ENCODE measurements around the gene CBFA2T3.
"Not testable (repeated sequence)": the region's sequence is repeated elsewhere in the genome, so short reads cannot be mapped to it uniquely, and the experiment has no call there.

Gene CBFA2T3

DNA sequence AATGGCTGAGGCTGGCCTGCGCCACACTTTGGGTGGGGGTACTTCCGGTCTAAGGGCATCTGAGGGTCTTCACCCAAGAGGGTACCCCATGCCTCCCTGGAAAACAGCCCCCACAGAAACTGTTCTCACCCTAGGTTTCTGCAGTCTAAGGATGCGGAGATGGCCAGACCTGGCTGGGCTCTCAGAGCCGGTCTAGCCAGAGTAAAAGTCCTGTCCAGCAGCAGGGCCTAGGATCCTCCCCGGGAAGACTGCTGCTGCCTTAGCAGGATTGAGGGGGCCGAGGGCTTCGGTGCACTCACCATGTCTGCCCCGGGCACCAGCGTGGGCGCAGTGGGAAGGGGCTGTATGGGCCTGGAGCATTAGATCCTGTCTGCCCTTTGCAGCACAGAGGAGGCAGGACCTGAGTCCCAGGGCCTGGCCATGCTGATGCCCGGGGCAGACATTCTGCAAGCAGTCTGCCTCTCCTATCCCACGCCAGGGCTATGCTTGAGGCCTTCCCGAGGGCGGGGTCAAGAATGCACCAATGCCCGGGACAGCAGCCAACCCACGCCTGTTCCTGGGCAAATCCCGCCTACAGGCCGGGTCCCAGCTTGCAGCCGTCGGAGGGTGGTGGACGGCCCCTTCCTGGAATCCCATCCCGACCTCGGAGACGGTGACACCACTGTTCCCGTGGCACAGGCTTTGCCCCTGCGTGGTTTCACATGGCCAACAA, 54.7 kb downstream of the CBFA2T3 start:
- no peak for DNase-seq (ENCODE audit: low read depth)

DNA sequence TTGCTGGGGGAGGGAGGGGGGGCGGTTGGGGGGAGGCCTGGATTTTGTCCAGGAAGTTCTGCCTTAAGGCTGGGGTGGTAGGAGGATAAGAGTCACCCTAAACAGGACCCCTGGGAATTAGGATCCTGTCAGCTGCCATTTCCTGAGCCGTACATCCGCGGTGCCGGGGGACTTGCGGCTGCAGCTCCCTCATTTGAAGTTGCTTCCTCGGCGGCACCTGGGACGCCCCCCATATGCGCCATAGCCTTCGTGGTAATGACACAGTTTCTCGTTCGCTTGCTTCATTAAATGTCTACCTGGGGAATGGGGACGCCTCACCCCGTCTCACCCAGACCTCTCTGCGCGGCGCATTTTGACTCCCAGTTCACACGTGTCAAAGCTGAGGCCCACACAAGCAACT, 55.4 kb downstream of the CBFA2T3 start:
- DNase-seq (ENCODE audit: low read depth): no peak

DNA sequence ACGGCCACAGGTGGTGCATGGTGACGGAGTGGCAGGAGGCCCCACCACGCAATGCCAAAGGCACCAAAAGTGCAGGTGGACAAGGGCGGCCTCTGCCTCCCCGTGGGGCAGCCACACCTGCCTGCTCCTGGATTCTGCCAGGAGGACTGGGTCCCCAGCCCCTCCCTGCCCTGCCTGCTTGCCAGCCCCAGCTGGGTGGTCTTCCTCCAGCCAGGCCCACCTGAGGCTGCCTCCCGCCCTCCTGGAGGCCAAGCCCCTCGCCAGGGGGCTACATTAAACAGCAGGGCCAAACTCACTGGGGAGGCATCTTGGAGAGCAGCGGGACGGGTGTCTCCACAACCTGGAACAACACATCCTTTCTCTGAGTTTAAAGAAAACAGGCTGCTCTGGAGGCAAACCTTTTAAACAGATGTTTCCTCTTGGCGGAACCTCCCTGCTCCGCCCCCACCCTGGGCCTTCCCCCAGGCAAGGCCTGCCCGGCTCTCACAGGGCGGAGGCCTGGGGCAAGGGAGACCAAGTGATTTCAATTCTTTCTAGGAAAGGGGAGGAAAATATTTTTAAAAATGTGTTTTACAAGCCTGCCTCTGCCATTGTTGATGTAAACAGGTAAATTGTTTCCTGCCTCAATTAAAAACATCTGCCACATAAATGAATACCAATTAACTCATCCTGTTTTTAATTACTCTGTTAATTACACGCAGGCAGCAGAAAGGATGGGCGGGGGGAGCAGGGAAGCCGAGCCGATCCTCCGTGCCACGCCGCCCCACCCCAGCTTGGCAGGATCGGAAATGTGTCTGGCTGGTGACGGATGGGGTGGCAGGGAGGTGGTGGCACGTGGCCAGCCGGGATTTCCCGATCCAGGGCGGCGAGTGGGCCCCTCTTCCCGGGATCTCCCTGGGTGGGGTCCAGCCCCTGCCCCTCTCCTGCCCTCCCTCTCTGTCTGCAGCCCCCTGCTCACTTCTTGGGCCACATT, 56.1 kb downstream of the CBFA2T3 start:
- DNase-seq (ENCODE audit: low read depth): no peak

DNA sequence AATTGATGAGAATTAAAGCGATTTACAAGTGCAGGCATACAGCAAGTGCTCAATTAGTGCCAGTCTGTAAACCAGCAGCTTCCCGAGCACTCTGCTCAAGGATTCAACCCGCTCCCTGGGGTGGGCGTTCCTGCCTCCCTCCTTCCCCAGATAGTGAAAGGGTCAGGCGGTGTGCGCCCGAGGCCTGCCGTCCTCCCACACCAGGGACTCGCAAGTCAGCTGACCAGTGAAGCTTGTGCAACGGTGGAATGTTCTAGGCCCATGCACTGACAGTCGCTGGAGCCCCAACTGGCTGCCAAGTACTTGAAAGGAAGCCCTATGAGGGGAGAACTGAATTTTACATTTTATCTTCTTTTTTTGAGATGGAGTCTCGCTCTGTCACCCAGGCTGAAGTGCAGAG, 57.1 kb downstream of the CBFA2T3 start:
- DNase-seq (ENCODE audit: low read depth): no peak

DNA sequence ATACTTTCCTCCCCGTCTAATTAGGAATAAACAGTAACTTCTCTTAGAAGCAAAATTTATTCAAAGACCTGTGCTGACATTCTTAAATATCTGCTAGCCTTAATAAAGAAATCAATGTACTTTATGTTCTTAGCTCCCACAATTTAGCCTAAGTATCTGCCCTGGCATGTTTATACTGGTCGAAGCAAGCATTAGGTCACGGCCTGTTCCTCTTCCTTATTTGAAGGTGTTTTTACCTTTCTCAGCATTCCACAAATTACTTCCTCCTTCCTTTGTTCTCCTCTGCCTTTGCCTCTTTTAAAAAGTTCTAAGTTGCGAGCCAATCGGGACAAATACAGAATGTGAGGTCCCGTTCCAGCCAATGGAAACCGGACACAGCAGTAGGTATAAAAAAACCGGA, 58.1 kb downstream of the CBFA2T3 start:
- DNase-seq (ENCODE audit: low read depth): not testable (repeated sequence)

DNA sequence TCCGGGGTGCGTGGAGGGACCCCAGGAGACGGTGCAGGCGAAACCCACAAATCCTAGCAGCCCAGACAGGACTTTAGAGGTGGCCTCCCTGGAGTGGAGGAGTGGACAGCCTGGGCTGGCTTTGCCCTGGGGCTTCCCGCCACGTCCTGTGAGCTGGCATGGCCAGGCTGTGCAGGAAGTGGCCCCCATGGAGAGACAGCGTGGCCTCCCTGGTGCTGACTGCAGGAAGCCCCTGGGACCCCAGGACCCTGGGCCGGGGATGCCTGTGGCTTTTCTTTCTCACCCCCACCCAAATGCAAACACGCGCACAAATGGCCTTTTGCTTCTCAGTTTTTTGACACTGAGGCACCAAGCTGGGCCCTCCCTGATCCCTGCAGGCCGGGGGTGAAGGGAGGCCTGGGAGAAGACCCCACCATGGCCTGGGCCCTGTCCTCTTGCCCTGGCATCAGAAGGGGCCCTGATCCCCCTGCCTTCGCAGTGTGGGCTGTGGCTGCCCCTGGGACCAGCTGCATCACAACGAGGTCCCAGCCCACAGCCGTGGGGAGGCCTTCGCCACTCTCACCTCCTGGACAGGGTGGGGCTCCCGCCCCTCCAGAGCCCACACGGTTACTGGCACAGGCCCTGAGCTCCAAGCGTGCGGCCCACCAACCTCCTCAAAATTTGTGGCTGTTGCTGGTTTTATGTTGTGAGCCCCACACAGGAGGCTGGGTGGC, 58.9 kb downstream of the CBFA2T3 start:
- no peak for DNase-seq (ENCODE audit: low read depth)

DNA sequence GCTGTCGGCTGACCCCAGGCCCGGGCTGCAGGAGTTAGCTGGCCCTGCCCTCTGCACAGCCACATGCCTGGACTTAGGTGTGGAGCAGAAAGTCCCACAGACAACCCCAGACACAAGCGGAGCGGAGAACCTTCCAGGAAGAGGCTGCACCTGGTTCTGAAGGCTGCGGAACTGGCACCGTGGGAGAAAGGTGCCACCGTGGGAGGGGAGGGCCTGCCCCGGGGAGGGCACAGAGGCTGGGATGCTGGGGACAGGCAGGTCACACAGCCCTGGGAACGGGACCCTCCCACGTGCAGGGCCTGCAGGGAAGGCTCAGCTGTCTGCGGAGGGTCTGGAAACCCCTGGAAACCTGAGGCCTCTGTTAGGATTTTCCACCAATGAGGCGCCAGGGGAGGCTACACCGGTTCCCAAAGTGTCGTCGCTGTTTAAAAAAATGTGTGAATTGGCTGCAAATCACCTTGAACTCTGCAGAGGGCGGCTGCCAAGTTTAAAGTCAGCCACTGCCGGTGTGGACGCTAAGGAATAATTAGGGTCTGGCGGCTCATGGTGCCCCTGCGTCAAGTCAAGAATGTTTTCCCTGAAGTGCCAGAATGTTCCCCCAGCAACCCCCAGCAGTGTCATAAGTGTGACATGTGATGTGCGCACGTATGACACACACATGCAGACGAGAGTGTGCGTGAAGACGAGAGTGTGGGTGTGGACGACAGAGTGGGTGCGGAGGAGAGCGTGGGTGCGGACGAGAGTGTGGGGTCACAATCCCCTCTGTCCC, 59.7 kb downstream of the CBFA2T3 start:
- no peak for DNase-seq (ENCODE audit: low read depth)

DNA sequence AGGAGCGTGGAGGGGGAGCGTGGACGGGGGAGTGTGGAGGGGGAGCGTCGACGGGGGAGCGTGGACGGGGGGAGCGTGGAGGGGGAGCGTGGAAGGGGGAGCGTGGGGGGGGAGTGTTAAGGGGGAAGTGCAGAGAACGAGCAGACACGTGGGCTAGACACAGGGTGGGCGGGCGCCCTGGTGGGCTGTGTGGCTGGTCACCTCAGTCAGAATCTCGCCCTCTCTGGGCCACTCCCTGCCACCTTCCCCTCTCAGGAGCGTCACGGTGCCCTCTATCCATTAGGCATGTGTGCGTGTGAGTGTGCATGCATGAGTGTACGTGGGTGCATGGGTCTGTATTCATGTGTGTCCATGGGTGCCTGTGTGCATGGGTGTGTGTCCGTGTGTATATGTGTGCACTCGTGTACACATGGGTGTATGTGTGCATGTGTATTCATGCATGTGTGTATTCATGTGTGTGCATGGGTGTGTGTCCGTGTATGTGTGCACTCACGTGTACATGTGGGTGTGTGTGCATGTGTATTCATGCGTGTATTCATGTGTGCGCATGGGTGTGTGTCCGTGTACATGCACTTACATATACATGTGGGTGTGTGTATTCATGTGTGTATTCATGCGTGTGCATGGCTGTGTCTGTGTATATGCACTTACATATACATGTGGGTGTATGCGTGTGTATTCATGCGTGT, 61.2 kb downstream of the CBFA2T3 start:
- no peak for DNase-seq (ENCODE audit: low read depth)

DNA sequence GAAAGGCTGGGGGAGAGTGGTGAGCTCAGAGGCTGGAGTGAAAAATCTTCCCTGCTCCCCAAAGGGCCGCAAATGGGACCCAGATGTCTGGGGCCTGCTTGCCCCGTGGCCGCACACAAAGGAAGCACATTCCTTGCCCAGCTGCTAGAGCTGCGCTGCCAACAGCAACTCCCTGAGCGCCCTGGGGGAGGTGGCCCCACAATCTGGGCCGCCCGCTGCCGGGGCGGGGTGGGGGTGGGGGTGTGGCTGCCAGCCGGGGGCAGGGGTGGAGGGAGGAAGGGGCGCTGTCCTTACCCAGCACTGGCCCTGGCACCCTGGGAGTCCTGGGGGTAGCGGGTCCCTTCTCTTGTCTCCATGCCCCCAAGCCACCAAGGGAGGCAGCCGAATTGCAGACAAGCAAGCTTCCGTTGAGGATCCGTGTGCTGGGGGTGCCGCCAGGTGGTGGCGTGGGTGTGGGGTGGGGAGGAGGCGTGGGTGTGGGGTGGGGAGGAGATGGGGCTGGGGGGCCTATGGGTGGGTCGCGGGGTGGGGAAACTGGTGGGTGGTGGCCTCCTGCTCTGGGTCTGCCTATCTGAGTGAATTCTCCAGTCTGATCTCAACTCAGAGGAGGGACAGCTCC, 62.1 kb downstream of the CBFA2T3 start:
- no peak for DNase-seq (ENCODE audit: low read depth)

DNA sequence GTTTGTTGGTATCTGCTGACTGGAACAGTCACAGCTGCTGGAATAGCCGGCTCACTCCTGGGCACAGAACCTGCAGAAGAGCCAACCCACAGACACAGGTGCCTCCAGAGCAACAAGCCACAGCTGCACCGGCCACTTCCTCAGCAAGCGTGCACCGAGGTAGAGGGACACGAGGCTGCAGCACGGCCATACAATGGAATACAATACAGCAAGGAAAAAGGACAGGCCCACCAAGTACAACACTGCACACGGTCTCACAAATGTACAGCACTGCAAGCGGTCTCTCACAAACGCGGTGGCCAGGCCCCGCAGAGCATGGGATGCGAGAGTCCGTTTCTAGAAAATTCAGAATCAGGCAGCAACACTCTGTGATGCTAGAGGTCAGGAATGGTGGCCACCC, 63.1 kb downstream of the CBFA2T3 start:
- DNase-seq (ENCODE audit: low read depth): no peak

DNA sequence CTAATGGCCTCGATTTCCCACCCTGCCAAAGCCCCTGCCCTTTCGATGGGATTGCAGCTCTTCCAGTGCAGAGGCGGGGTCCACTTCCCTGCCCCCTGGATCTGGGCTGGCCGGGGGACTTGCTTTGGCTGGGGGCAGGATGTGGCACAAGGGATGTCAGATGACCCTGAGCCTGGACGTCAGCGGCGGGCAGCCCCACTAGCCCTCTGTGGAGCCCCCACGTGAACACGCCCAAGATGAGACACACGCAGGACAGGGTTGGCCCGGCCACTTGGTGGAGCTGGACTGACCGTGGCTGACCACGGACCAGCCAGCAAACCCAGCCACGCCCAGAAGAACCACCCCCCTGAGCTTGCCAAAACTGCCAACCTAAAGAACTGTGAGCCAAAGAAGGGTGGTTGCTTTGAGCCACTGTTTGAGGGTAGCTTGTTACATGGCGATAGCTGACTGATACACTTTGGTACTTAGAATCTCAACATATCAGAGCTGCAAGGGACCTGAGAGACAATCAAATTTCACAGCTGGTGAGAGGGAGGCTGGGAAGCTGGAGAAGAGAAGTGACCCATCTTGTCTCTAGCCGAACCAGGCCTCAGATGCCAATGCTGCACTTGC, 63.9 kb downstream of the CBFA2T3 start:
- no peak for DNase-seq (ENCODE audit: low read depth)

DNA sequence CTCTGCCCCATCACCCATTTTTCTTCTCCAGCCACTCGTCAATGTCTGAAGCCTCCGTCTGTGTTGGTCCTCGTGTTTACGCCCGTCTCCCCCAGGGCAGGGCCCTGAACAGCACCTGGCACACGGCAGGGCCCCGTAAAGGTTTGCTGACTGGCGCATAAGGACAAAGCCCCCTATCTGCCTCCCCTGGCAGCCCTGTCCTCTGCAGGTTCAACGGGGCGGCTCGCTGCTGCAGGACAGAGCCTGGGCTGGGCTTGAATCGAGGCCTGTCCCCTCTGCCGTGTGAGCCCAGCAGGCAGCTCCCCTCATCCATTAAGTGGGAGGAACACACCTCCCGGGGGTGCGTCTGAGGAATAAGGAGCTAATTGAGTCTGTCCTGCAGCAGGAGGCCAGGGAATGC, 64.5 kb downstream of the CBFA2T3 start:
- no peak for DNase-seq (ENCODE audit: low read depth)

DNA sequence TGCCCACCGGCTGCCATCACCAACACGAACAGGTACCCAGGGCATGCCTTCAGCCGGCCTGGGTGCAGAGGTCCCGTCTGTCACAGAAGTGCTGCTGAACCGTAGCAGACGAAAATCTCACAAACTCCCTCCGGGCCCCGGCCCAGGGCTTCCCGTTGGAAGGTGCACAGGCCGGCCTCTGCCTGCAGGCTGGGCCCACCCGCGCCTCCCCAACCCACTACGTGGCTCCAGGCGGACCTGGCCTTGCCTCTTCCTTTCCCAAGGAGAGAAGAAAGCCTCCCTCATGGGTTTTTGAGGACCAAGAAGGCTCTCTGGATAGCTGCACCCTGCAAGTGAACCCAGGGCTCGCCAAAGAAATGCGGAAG, 65.1 kb downstream of the CBFA2T3 start:
- no peak for DNase-seq (ENCODE audit: low read depth)

DNA sequence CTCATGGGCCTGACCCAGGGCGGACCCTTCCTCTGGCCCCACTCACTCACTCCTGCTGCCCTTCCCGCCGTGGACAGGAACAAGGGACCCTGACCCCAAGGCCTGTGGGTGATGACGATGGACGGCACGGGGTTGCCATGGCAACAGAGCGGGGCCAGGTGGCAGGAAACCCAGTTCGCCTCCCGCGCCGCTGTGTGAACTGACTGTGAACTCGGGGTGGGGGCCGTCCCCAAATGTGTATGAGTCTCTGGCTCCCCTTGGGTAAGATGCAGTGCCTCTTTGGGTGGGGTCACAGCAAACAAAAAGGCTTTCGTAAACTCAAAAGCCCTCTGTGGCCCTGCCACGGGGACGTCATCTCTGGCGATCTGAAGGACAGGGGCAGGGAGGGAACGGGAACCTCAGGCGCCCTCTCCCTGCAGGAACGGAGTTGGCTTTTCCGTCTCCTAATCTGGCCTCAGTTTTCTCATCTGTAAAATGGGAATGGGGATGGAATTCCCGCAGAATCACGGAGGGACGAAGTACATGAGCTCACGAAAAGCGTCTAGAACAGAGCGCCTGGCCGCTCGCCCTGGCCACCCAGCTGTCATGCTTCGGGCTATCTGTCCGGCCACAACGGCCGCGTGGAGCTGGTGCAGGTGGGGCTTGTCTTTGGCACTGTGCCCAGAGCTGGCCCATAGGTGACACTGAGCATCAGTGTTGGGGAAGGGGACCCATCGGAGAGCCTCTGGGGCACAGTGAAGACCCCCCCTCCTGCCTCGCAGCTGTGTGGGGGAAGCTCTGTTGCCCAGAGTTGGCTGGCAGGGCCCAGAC, 65.7 kb downstream of the CBFA2T3 start:
- DNase-seq (ENCODE audit: low read depth): no peak

DNA sequence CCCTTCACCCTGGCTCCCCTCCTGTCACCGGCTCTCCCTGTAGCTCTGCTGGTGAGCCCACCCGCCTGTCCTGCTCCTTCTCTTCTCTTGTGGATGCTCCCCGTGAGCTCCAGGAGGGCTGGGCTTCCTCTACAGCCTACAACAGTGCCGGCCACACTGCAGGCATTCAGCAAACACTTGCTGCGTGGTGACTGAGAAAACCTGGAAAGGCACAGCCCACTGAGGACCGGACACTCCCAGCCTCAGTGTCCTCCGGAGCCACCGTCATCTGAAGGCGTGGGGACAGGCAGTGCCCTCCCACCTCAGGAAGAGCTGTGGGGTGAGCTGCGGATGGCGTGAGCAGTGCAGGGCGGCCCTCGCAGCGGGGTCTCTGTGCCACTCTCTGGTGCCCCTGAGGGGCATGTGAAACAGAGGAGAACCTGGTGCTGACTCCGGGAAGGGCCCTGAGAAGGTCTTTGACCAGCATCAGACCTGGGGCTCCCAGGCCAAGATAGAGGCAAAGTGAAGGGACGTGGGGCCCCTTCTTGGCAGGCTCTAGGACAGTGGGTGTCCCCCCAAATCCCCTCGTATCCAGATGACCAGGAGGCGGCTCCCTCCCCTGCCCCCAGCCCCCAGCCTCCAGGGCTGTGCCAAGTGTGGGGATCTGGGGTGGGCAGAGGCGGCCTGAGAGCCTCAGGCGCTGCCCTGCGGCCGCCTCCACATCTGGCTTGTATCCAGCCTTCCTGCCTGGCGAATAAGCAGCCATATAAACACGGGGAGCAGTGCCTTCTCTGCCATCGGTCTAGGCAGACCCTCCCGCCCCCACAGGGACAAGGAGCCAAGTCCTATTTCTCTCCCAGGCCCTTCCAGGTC, 66.5 kb downstream of the CBFA2T3 start:
- no peak for DNase-seq (ENCODE audit: low read depth)

DNA sequence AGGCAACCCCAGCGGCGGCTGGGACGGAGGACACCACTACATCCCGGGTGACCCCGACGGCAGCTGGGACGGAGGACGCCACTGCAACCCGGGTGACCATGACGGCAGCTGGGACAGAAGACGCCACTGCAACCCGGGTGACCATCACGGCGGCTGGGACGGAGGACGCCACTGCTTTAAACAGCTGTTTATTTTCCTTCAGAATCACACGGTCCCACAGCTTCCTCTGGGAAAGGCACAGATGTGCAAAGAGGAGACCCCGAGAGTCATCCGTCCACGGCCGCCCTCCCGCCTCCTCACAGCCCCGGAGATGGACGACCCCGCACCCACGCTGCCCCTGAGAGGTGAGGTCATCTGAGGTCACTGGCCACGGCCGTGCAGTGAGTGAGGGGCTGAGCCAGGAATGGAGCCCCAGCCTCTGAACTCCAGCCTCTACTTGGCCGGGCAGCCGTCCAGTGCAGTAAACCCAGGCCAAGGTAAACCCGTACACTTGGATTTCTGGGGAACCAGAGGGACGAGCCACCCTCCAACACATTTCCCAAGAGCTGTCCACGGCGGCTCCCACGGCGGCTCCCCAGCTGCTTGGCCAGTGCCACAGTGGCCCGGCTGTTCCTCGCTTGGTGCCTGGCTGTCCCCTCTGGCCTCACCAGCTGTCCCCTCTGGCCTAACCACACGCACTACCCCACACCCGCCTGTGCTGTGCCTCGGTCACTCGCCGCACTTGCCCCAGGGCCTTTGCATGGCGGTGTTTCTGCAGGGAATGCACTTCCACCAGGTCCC, 67.4 kb downstream of the CBFA2T3 start:
- DNase-seq (ENCODE audit: low read depth): no peak

DNA sequence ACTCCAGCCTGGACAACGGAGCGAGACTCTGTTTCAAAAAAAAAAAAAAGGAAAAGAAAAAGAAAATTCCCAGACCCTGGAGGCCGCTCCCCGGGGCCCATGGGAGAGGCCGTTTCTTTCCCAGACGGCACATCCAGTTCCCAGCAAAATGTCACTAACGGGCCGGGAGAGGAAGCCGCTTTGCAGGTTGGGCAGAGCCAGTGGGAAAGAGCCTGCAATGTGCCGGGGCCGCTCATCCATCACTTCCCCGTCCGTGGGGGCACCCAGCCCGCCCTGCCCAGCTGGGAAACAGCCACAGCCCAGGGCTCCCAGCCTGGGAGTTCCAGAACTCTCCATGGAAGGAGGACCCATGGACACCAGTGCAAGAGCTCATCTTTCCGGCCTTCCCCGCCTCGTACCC, 68.7 kb downstream of the CBFA2T3 start:
- DNase-seq (ENCODE audit: low read depth): no peak

DNA sequence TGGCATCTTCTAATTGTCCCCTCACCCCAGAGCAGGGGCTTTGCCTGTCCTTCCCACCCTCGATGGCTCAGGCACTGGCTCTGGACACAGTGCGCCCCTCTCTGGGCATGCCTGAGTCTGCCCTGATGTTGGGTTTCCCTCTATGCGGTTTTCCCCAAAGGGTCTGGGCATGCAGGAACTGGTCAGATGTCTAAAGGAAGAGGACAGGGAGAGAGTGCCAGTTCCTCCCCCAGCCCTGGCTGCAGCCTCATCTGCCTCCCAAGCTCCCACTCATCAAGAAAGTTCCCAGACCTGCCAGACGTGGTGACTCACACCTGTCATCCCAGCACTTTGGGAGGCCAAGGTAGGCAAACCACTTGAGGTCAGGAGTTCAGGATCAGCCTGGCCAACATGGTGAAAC, 69.2 kb downstream of the CBFA2T3 start:
- DNase-seq (ENCODE audit: low read depth): no peak
